ENCODE data around the gene DUSP28.

DNA sequence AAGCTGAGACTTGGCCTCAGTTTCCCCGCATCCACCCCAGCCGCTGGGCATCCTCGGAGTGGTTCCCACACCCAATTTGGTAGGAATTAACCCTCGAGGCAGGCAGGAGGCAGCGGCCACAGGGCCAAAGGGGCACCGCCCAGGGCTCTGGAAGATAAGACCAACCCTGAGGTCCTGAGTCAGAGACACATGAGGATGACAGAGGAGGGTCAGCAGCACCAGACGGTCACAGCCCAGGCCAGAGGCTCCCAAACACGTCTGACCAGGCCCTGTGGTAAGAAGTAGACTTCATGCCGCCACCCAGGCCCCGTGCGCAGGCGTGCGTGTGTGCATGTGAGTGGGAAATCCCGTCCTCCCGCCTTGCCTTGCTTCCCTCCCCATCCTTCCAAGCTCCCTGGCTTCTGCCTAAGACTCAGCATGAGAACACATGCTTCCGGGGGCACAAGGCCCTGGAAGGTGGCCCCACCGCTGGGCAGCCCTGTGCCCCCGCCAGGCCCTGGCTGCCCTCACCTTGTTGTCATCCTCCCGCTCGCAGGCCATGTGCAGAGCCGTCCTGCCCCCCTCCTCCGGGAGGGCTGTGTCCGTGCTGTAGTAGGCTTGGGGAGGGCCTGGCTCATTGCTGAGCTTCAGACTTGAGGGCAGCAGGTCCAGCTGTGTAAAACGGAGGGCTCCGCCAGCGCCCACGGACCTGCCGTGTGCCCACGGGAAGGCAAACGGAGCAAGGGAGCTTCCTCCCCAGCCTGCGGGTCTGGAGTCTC lies 48.6 kb upstream of the DUSP28 start:
- no peak for TF ChIP-seq CTCF (IDR thresholded peaks at IDR 0.05)
- TF ChIP-seq EZH2 (IDR thresholded peaks at IDR 0.05) = no peak
- no peak for TF ChIP-seq EZH2phosphoT487 (IDR thresholded peaks at IDR 0.05)
